ENCODE results near the gene POLR3K. TPM values are rescaled to one million over a fixed set of nuclear protein-coding genes. Genes with fewer than 3 reads are reported as not detected.

The POLR3K gene
- total and polyA plus RNA-seq, 2 donors (not counting 3 experiments of a cell fraction or from before 2014, with no cell fraction given), result 20.6 to 33.2 TPM

- no peaks in the 10 kb centered on the region for H3K9me1 ChIP-seq (replicated peaks; ENCODE audit: control insufficient read depth, extremely low read depth, insufficient read depth, low read length)
- TF ChIP-seq FOS (IDR thresholded peaks at IDR 0.05; ENCODE audit: borderline replicate concordance, insufficient read depth, low read length) (no peak), MYC (IDR thresholded peaks at IDR 0.05; ENCODE audit: low read depth, low read length) (no peak), CTCF (IDR thresholded peaks at IDR 0.05; ENCODE audit: extremely low read depth in 1 of 2, insufficient read depth in 1 of 2, low read depth in 1 of 2, low read length in 2 of 2) (no peak), JUN (IDR thresholded peaks at IDR 0.05; ENCODE audit: borderline replicate concordance, insufficient read depth, insufficient read length, low read depth) (no peak), POLR2AphosphoS5 (IDR thresholded peaks at IDR 0.05; ENCODE audit: insufficient read depth, low read depth, low read length) (no peak), MAX (IDR thresholded peaks at IDR 0.05; ENCODE audit: insufficient read depth, insufficient read length) (no peak), GATA2 (IDR thresholded peaks at IDR 0.05; ENCODE audit: insufficient read depth, insufficient read length, low read depth, low read length) (no peak), POLR2A (IDR thresholded peaks at IDR 0.05; ENCODE audit: low read depth, low read length) (no peak), EZH2 (IDR thresholded peaks at IDR 0.05; ENCODE audit: borderline replicate concordance, low read depth, low read length, severe bottlenecking) (no peak)
- dilution Hi-C loops (cut with MboI; ENCODE audit: extremely low pct_ligation_motif_present, low sequenced_read_pairs), result no loop called here
- H4K20me1 ChIP-seq (replicated peaks; ENCODE audit: control insufficient read depth, extremely low read depth, insufficient read depth, low read length), result no peaks in the 10 kb centered on the region
- ChIA-PET CTCF (interaction anchor here (1.2 to 17.6 kb wide), 3 partner anchors 21 to 271 kb away, joined by 5 to 790 read pairs (median 6); partner anchors contain the start of genes MPG and RHBDF1), POLR2A (no interaction called here)
- H3K9me3 ChIP-seq (replicated peaks; ENCODE audit: control insufficient read depth, insufficient read depth, low read length), result no peaks in the 10 kb centered on the region
- intact Hi-C loops (cut with micrococcal nuclease), result no loop called here
- BruUV-seq (replicated peaks), result no TSS peak
- H2AFZ ChIP-seq (ENCODE audit: low read depth, low read length), result no peak overlapping the region
- H3K4me2 ChIP-seq (ENCODE audit: insufficient read depth, low read length), result no peak overlapping the region
- no peak overlapping the region for H3K9ac ChIP-seq (replicated peaks; ENCODE audit: extremely low read depth, insufficient read depth, low read length)
- DNase-seq (ENCODE audit: low read depth, low spot score) (no peak), FAIRE-seq (no peak)
- H3K4me3 ChIP-seq (replicated peaks in 1 of 3; ENCODE audit: insufficient read depth in 1 of 3, low read depth in 1 of 3, low read length in 3 of 3), result no peak overlapping the region
- H3K36me3 ChIP-seq (ENCODE audit: control insufficient read depth in 2 of 2, extremely low read depth in 1 of 2, insufficient read depth in 2 of 2, low read length in 2 of 2), result peaks cover under 1 to 27% of the 10 kb centered on the region in 2 experiments
- no peaks in the 10 kb centered on the region for H3K79me2 ChIP-seq (ENCODE audit: control insufficient read depth, insufficient read depth, low read length)
- no peak overlapping the region for H3K27ac ChIP-seq (ENCODE audit: insufficient read depth, low read depth, low read length)
- H3K4me1 ChIP-seq (ENCODE audit: control insufficient read depth, extremely low read depth, insufficient read depth, low read length), result no peaks in the 10 kb centered on the region
- no peaks in the 10 kb centered on the region for H3K27me3 ChIP-seq (ENCODE audit: control insufficient read depth in 2 of 2, insufficient read depth in 2 of 2, low read length in 2 of 2)
Measured at GRCh38 chr16:91484-91883, 38.1 kb upstream of the POLR3K start.

Data from endothelial cell of umbilical vein (primary cell).